Heart left ventricle (tissue), 13 donors: Measurements from ENCODE around the gene DCDC2.

Experiments used
- CTCF ChIP-seq, 12 donors: fragments of 200-600 bp; sonication (generic) in 4 of 12; IDR thresholded peaks; one replicate each; pipeline versions ENCODE4 v1.5.0 to v1.8.0; 2018 to 2022; ENCODE audit warnings: antibody characterized with exemption in 12 of 12, mild to moderate bottlenecking in 5 of 12
- POLR2A ChIP-seq, 2 donors: fragments of 450-650 bp; IDR thresholded peaks; one replicate each; pipeline ENCODE4 v1.6.1; 2017; ENCODE audit warnings: antibody characterized with exemption in 2 of 2, mild to moderate bottlenecking in 2 of 2, moderate library complexity in 2 of 2
- donor health status: ischemic (EF 13 %, LVEDD 7.1; RV severe dilation, severe dysfunction).
- donor health status: DM: no; HTN: yes; CAD: no.
- donor health status: DM: no; HTN: no; CAD: no.
- donor health status: ischemic (EF 25% LVEDD 6.9; RV normal size, moderate dysfunction).
- donor health status: ischemic (EF 25% LVEDD 5.7; RV mildly dilated, moderate dysfunction).
- donor health status: ischemic (EF 35%, LVEDD 5.7; RV mildly dilated, moderate dysfunction).
- donor health status: nonischemic (EF 11% LVEDD 7.7; RV severe dilation, severe dysfunction).
- donor health status: DM: yes; HTN: yes; CAD: no.
- donor health status: PGD.
- donor health status: ischemic (EF 29% LVEDD 5.4; RV normal size, mild dysfunction).
- donor health status: nonischemic (EF 23%, LVEDD 6.1; RV moderate dilation, normal function).

DNA sequence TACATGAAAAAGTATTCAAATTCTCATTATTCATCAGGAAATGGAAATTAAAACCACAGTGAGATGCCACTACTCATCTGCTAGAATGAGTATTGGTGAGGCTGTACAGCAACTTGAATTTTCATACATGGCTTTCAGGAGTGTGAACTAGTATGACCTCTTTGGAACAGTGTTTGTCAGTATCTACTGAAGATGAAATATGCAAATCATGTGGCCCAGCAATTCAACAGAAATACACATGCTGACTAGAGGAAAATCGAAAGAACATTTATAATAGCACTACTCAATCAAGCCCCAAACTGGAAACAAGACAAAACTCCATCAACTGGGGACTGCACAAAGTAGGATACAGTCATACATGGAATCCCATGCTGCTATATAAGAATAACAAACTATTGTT lies 102.2 kb downstream of the DCDC2 start:
- TF ChIP-seq CTCF (IDR thresholded peaks at IDR 0.05) = no peak
- TF ChIP-seq POLR2A (IDR thresholded peaks at IDR 0.05) = no peak
